HG03469 (cell line): ENCODE data around the gene TSPOAP1.

ENCODE experiments used
- ATAC-seq: cut with Tn5 transposase; IDR thresholded peaks from one replicate; pipeline ENCODE4 v1.9.1; 2021; ENCODE audit warnings: mild to moderate bottlenecking, moderate library complexity, moderate number of reproducible peaks; ENCODE audit not compliant: unreplicated experiment

Gene TSPOAP1

DNA sequence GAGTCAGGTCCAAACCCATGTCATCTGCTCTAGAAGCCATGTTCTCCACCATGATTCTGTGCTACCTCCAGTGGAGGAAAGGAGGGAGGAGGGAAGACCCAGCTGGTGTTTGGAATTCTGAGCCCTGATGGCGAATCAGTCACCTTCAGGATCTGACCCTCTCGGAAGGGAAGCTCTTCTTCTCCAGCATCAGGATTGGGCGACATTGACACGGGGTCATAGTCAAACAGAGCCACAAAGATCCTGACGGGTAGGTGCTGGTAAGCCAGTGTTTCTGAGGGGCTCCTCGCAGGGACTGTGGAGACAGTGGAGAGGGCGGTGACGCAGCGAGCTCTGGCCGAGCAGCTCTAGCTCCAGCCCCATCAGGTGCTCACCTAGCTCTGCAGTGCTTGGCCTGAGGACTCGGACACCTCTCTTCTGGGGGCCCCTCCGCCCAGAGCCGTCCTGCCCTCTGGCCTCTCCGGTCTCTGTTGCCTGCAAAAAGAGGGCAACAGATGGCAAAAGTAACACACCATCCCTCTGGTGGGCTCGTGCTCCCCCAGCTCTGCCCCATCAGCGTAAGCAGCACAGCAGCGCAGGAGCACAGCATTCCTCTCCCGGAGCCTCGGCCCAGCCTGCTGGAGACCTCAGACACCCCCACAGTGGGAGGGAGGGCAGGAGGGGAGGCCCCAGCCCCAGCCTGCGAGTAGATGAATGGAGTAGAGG is 21.0 kb downstream of the TSPOAP1 start:
- no peak for ATAC-seq

DNA sequence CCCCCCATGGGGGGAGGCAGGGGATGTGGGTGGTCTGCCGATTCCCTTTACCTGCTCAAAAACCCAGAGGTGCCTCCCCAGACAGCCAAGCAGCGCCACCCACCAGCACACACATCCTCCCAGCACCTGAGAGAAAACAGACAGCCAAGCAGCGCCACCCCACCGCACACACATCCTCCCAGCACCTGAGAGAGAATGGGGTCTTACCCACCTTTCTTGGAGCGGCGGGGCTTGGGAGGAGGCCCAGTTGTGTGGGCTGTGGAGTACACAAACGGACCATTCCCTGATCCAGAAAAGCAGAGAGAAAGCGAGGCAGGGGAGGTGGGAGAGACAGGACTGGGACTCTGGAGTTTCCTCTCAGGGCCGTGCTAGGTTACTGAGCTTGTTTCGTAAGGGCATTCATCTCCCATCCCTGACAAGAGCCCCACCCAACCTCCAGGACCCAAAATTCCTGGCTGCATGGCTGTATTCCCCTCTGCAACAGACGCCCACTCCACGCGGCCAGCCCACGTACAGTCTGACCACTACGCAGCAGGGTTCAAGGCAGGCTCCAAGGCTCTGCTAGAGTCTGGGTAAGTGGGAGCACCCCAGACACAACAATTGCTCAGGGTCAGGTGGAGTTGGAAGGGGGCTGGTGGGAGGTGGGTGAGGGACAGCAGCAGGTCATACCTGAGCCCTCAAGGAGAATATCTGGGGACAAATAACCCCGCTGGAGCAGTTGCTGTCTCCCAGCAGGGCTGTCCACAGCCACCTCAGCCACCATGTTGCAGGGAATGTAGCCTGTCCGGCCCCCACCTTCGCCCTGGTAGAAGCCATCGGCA is 22.3 kb downstream of the TSPOAP1 start:
- no peak for ATAC-seq

- no peak for ATAC-seq
Measured at GRCh38 chr17:58305626-58306025, 23.0 kb downstream of the TSPOAP1 start.

- ATAC-seq, result no peak
Measured at GRCh38 chr17:58304750-58305486, 23.7 kb downstream of the TSPOAP1 start.

- ATAC-seq, result no peak
Measured at GRCh38 chr17:58303971-58304749, 24.4 kb downstream of the TSPOAP1 start.

DNA sequence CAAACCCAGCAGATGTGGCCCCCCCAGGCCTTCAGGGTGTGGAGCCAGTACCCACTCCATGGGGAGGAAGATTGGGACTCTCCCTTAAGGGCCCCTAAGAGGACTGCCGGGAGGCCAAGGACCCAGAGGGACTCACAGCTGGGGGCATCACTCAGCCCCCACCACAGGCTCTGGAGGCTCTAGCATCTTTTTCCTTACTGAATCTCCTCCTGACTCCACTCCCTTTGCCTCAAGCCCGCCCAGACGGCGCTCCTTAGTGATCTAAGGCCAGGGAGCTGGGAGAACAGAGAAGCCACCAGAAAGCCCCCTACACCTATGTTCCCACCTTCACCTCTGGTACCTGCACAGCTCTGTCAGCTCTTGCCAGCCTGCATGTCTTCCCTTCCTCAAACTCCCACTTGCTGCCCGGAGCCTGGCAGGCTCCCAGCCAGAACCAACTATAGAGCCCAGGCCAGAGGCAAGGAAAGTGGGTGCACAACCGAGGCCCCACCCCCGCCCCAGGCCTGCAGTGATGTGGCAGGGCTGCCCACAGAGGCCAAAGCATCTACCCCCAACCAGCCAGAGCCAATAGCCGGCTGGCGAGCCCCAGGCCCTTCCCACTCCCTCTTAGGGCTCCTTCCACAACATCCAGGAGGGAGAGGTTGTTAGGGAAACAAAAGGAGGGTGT is 25.5 kb downstream of the TSPOAP1 start:
- no peak for ATAC-seq

GRCh38 chr17:58302171-58302918 is 26.2 kb downstream of the TSPOAP1 start:
- ATAC-seq, result no peak

DNA sequence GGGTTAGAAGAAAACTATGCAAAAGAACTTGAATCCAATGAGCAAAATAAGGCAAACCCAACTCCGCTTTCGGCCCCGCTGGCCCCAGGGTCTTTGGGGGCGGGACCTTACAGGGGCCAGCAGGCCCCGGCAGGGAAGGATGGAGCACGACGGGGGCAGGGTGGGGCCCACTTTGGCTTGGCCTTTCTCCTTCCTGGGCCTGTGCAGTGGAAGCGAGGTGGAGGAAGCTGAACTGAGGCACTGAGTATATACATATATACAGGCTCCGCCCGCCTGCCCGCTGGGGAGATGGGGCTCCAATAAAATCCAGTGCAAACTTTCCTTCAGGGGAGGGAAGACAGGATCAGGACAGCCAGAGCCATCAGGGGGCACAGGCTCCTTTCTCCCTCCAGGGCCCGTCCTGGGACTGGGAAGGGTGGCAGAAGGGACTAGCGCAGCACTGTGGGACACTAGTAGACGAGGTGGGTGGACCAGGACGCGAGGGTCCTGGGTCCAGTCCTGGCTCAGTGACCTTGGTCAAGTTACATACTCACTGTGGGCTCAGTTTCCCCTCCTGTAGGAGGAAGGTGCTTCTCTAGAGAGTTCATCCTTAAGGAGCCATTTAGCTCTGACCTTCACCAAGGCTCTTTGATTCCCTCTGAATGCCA is 27.0 kb downstream of the TSPOAP1 start:
- no peak for ATAC-seq

DNA sequence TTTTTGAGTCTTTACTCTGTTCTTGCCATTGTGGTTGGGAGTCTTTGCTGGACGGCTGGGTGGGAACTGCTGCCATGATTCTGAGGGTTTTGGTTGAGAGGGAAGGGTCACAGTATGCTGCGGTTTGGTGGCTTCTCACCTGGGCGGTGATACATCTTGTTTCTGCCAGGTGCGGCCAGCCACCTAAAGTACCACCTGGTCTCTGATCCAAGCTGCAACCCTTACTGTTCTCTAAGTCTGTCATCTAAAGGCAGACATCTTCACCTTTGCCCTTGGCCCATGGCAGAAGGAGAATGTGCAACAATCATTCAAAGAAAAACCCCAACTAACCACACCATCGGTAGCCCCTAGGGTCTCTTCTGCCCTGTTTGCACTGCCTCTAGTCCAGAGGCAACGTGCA is 28.3 kb downstream of the TSPOAP1 start:
- no peak for ATAC-seq

GRCh38 chr17:58294034-58294433 is 34.6 kb downstream of the TSPOAP1 start:
- no peak for ATAC-seq

- ATAC-seq, result no peak
Measured at GRCh38 chr17:58291246-58291645, 37.3 kb downstream of the TSPOAP1 start.

GRCh38 chr17:58289869-58290268 is 38.7 kb downstream of the TSPOAP1 start:
- no peak for ATAC-seq

DNA sequence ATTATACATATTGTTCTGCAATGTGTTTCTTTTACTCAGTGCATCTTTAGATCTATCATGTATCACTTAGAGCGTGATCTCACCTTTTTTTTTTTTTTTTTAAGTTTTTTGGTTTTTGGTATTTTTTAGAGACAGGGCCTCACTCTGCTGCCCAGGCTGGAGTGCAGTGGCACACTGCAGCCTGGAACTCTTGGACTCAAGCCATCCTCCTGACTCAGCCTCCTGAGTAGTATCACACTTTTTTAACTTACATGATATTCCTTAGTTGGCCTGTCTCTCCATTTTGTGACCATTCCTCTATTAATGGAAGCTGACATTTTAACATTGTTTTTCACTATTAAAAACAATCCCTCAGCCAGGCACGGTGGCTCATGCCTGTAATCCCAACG is 43.2 kb downstream of the TSPOAP1 start:
- no peak for ATAC-seq

DNA sequence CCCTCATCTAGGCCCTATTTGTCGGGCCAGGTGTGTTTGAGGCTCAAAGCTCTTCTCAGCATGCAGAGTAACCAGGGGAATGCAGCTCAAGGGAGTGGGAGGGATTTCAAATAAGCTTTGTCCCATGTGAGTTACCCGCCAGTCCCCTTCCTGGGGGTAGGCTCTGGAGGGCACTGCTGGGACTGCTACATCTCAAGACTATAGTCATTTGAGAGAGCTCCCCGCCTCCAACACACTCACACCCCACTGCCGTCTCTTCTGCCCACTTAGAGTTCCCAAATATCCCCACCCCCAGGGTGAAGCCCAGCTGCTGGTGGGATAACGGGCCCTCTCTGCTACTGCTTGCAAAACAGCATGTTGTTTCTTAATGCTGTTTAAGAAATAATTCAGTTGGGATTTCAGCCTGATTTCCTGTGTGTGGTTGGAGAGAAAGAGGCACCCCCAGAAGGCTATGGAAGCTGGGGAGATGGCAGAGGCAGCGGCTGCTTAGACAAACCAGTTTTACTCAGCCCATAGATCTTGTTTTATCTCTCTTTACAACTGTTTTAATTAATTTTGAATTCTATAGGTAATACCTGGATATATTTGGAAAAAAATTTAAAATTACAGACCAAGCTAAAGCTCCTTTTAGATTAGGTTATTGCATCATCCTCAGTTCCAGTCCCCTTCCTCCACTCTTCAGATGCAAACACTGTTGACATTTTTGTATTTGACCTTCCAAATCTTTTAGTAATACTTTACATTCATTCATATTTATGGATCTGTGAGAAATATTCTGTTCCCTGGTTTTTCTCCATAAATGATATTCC is 43.8 kb downstream of the TSPOAP1 start:
- no peak for ATAC-seq

GRCh38 chr17:58283674-58284612 is 44.7 kb downstream of the TSPOAP1 start:
- no peak for ATAC-seq

GRCh38 chr17:58282442-58282841 is 46.2 kb downstream of the TSPOAP1 start:
- ATAC-seq, result no peak

DNA sequence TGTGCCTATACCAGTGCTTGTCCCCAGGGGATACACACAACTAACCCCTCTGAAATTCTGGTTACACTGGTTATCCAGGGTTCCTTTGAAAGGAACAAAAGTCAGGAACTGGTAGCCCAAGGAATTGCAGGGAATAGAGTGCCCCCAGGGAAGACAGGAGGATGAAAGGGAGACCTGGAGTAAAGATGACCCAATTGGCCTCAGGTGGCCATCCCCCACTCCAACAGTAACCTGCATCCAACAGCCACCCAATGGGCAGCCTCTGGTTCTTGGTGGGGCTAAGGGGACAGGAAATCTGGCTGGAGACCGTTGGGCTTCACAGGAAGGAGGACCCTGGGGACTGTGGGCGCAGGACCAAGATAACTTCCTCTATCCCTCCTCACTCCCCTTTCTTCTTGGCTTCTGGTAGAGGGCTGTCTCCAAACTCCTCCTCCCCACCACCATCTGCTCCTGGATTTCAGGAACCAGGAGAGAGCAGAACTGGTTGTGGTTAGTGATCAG is 47.0 kb downstream of the TSPOAP1 start:
- ATAC-seq, result no peak
